22Rv1 (cell line): ENCODE results near the gene ZNF79.
A peak's percentile ranks its signal among the peaks of the same experiment; 100 is the strongest.

Experiments used
- H3K27ac ChIP-seq: fragments of 450-650 bp; 2 replicates; pipeline ENCODE4 v1.5.1; 2017
- ZFX ChIP-seq: fragments of 450-650 bp; IDR thresholded peaks from 2 replicates; pipeline ENCODE4 v1.6.1; 2017; ENCODE audit warnings: antibody characterized with exemption, borderline replicate concordance
- TF ChIP-seq, protein P1 (sequence below): fragments of 450-650 bp; IDR thresholded peaks from 2 replicates; pipeline ENCODE4 v1.5.1; 2017; ENCODE audit warnings: mild to moderate bottlenecking

Gene ZNF79

DNA sequence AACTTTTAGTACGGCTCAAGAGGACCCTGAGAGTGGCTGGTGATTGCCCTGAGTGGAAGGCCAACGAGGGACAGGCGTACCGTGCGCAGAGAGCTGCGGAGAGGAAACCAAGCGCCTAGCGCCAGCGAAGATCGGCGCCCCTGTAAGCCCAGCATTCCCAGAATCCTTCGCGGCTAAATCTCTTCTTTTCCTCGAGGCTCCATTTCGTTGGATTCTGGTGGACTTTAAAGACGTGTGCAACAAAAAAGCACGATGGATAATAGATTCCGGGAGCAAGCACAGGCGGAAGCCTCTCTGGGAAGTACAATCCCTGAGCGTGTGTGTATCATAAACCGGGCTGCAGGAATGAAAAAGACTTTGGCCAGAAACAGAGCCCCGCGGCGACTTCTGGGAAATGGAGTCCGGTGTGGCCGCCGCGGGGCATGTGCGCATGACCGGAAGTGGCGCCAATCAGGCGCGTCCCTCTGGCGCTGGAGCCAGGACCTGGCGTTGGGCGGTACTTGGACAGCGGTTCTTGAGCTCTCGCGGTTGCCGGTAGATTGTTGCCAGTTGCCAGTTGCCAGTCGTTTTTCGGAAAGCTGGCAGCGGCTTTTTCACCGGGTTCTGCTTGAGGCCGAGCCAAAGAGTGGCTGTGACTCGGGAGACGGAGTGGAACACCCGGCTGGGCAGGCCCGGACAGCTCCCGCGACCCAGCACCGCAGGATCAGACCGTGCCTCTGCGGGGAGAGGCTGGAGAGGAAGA is at the start of gene ZNF79:
ZNF79 (plus strand) TSS at position 449 of the 742 bp plus-strand sequence. CDS start 406 bp downstream, outside the sequence.
- peak within 1 kb of the TSS; percentile 89 for H3K27ac ChIP-seq
- TF ChIP-seq ZFX = no peak
- TF ChIP-seq, protein P1, sequence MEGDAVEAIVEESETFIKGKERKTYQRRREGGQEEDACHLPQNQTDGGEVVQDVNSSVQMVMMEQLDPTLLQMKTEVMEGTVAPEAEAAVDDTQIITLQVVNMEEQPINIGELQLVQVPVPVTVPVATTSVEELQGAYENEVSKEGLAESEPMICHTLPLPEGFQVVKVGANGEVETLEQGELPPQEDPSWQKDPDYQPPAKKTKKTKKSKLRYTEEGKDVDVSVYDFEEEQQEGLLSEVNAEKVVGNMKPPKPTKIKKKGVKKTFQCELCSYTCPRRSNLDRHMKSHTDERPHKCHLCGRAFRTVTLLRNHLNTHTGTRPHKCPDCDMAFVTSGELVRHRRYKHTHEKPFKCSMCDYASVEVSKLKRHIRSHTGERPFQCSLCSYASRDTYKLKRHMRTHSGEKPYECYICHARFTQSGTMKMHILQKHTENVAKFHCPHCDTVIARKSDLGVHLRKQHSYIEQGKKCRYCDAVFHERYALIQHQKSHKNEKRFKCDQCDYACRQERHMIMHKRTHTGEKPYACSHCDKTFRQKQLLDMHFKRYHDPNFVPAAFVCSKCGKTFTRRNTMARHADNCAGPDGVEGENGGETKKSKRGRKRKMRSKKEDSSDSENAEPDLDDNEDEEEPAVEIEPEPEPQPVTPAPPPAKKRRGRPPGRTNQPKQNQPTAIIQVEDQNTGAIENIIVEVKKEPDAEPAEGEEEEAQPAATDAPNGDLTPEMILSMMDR = no peak

DNA sequence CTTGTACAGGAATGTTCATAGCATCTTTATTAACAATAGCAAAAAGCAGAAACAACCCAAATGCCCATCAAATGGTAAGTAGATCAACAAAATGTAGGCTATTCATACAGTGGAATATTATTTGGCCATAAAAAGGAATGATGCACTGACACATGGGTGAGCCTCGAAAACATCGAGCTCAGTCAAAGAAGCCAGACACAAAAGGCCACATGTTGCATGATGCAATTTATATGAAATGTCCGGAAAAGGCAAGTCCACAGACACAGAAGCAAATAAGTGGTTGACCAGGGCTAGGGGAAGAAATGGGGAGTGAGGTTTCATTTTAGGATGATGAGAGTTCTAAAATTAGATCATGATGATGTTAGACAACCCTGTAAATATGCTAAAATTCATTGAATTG is 43.7 kb upstream of the ZNF79 start:
- no peak overlapping the region for H3K27ac ChIP-seq
- TF ChIP-seq, protein P1 = no peak
- TF ChIP-seq ZFX = no peak

DNA sequence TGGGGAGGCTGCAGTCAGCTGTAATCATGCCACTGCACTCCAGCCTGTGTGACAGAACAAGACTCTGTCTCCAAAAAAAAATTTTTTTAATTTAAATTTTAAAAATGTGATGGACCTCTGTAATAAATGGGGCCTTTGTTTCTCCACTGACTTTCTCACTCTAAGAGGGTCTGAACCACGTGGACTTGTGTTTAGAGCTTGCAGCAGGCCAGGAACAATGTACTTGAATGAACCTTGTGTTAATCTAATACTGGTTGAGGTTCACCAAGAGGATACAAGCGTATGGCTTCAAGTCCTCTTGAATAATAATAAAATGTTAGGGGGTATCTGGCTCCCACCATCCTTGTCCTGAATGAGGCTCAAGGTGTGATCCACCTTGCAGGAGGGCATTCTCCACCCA is 41.6 kb upstream of the ZNF79 start:
- H3K27ac ChIP-seq = no peak overlapping the region
- no peak for TF ChIP-seq ZFX
- TF ChIP-seq, protein P1 = no peak

DNA sequence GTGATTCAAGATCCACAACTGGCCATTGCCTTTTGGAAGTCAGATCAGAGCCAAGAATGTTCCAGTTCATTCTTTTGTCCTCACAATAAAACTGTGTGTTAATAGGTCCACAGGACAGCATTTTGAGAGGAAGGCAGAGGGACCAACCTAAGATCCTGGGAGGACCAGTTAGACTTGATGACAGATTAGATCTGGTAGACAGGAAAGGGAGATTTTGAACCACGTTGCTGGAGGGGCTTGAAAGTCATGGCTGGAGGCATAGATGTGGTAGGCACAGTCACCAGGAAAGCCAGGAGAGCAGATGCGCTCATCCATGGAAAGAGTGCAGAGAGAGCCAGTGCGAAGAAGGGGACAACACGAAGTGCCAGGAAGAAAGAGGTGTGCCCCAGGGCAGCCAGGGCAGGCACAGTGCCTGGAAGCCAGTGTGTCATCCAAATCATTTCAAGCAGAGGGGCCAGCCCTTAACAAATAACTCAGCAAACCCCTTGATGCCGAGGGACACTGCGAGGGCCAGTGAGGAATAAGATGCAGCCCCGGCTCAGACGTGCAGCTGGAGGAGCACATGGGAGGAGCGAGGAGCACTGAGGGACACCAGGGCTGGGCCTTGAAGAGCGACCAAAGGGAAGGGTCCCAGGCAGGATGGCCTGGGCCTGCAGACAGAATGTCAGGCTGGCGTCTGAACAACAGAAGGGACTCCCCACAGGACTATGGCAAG is 40.0 kb upstream of the ZNF79 start:
- H3K27ac ChIP-seq = no peak overlapping the region
- TF ChIP-seq, protein P1 = no peak
- TF ChIP-seq ZFX = no peak

DNA sequence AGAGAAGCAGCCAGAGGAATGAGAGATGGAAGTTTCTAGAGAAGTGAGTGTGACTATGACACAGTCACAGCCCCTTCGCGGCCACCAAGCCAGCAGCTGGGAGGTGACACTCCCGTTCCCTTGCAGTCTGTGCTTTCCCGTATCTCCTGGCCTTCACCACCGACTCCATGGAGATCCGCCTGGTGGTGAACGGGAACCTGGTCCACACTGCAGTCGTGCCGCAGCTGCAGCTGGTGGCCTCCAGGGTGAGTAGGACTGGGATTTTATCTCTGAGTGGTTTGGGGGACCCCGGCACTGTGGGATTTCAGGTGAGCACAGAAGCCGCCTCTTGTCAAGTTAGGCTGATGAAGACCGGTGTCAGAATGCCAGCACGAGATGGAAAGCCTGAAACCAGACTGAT is 39.3 kb upstream of the ZNF79 start:
- no peak for TF ChIP-seq ZFX
- TF ChIP-seq, protein P1 = no peak
- no peak overlapping the region for H3K27ac ChIP-seq

DNA sequence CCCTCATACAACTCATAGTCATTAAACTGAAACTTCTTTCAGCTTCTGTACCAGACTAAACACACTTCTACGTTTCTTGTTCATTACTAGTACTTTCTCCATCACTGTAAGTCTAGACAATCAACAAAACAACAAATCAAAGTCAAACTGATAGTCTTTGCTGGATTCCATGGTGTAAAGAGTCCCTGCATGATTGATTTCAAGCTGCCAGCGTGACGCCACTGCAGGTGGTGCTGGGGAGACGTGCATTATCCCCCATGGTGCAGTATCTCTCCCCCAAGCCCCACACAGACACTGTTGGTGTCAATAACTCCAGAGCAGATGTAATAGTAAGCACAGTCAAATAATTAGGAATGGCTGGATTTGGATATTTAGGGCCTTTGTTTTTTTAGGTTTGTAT is 37.9 kb upstream of the ZNF79 start:
- TF ChIP-seq ZFX = no peak
- TF ChIP-seq, protein P1 = no peak
- H3K27ac ChIP-seq = no peak overlapping the region

DNA sequence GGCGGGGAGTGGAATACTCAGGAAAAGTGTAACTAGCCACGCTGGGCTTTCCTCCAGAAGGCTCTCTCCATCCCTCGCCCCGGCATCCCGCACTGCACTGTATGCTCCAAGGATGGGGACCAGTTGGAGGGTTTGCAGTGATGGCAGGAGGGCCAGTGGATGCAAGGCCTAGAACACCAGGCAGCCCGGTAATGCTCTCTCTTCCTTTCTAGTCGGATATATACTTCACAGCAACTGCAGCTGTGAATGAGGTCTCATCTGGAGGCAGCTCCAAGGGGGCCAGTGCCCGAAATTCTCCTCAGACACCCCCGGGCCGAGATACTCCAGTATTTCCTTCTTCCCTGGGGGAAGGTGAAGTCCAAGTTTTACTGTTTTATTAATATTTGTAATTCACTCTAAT is 37.2 kb upstream of the ZNF79 start:
- TF ChIP-seq, protein P1 = no peak
- TF ChIP-seq ZFX = no peak
- no peak overlapping the region for H3K27ac ChIP-seq
